ENCODE data around the gene TNFRSF1A. TPM values are rescaled to one million over a fixed set of nuclear protein-coding genes. Genes with fewer than 3 reads are reported as not detected.
A peak's percentile ranks its signal among the peaks of the same experiment; 100 is the strongest.

Gene TNFRSF1A
- polyA plus RNA-seq, 1 donor (not counting 4 experiments of a cell fraction or from before 2014, with no cell fraction given) = 101 TPM

- H3K9ac ChIP-seq (ENCODE audit: control insufficient read depth, extremely low read depth, insufficient read depth, low read length) = no peak overlapping the region
- H3K4me1 ChIP-seq (ENCODE audit: control insufficient read depth, extremely low read depth, insufficient read depth, low read length) = peaks cover 33% of the 10 kb centered on the region
- dilution Hi-C loops (cut with MboI; ENCODE audit: extremely low pct_ligation_motif_present, low sequenced_read_pairs) = no loop called here
- no peak for FAIRE-seq
- H2AFZ ChIP-seq (ENCODE audit: control insufficient read depth, low read length) = no peak overlapping the region
- no peak for TF ChIP-seq EZH2 (IDR thresholded peaks at IDR 0.05; ENCODE audit: low read length)
- TF ChIP-seq, protein P1, sequence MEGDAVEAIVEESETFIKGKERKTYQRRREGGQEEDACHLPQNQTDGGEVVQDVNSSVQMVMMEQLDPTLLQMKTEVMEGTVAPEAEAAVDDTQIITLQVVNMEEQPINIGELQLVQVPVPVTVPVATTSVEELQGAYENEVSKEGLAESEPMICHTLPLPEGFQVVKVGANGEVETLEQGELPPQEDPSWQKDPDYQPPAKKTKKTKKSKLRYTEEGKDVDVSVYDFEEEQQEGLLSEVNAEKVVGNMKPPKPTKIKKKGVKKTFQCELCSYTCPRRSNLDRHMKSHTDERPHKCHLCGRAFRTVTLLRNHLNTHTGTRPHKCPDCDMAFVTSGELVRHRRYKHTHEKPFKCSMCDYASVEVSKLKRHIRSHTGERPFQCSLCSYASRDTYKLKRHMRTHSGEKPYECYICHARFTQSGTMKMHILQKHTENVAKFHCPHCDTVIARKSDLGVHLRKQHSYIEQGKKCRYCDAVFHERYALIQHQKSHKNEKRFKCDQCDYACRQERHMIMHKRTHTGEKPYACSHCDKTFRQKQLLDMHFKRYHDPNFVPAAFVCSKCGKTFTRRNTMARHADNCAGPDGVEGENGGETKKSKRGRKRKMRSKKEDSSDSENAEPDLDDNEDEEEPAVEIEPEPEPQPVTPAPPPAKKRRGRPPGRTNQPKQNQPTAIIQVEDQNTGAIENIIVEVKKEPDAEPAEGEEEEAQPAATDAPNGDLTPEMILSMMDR (optimal IDR thresholded peaks at IDR 0.05 in 1 of 3, IDR thresholded peaks at IDR 0.05 in 1 of 3, conservative IDR thresholded peaks at IDR 0.05 in 1 of 3; ENCODE audit: extremely low read depth in 1 of 3, insufficient read depth in 2 of 3, low read length in 3 of 3) = no peak
- H3K4me3 ChIP-seq (ENCODE audit: control insufficient read depth in 2 of 3, extremely low read depth in 1 of 3, insufficient read depth in 2 of 3, low read depth in 1 of 3, low read length in 3 of 3) = no peak overlapping the region
- H3K4me2 ChIP-seq (ENCODE audit: control insufficient read depth, extremely low read depth, insufficient read depth, low read depth, low read length) = no peak overlapping the region
- no peaks in the 10 kb centered on the region for H4K20me1 ChIP-seq (ENCODE audit: control insufficient read depth, extremely low read depth, insufficient read depth, low read length)
- no peaks in the 10 kb centered on the region for H3K79me2 ChIP-seq (ENCODE audit: control insufficient read depth, insufficient read depth, low read length)
- no peaks in the 10 kb centered on the region for H3K27me3 ChIP-seq (ENCODE audit: control insufficient read depth, extremely low read depth, insufficient read depth, low read length)
- H3K27ac ChIP-seq (ENCODE audit: control insufficient read depth, insufficient read depth, low read length) = peak overlapping the region; percentile 81
- DNase-seq (ENCODE audit: low read depth, low spot score) = peak; percentile 81
- H3K9me3 ChIP-seq (ENCODE audit: control insufficient read depth, low read depth, low read length) = no peaks in the 10 kb centered on the region
- H3K9me1 ChIP-seq (ENCODE audit: control insufficient read depth, extremely low read depth, insufficient read depth, low read length) = no peaks in the 10 kb centered on the region
- H3K36me3 ChIP-seq (ENCODE audit: control insufficient read depth in 2 of 2, extremely low read depth in 1 of 2, insufficient read depth in 2 of 2, low read length in 2 of 2) = no peaks in the 10 kb centered on the region
These were observed 53.6 kb downstream of the TNFRSF1A start for GRCh38 chr12:6288235-6288634.

GRCh38 chr12:6285532-6286306 is 56.2 kb downstream of the TNFRSF1A start:
- Histone ChIP-seq H3K4me1 (ENCODE audit: control insufficient read depth, extremely low read depth, insufficient read depth, low read length) (peaks cover 35% of the 10 kb centered on the region), H3K9me1 (ENCODE audit: control insufficient read depth, extremely low read depth, insufficient read depth, low read length) (no peaks in the 10 kb centered on the region), H4K20me1 (ENCODE audit: control insufficient read depth, extremely low read depth, insufficient read depth, low read length) (no peaks in the 10 kb centered on the region), H3K27ac (ENCODE audit: control insufficient read depth, insufficient read depth, low read length) (peak overlapping the region; percentile 81), H3K4me2 (ENCODE audit: control insufficient read depth, extremely low read depth, insufficient read depth, low read depth, low read length) (peak overlapping the region; percentile 31), H3K9me3 (ENCODE audit: control insufficient read depth, low read depth, low read length) (no peaks in the 10 kb centered on the region), H2AFZ (ENCODE audit: control insufficient read depth, low read length) (no peak overlapping the region), H3K4me3 (ENCODE audit: control insufficient read depth in 2 of 3, extremely low read depth in 1 of 3, insufficient read depth in 2 of 3, low read depth in 1 of 3, low read length in 3 of 3) (no peak overlapping the region), H3K27me3 (ENCODE audit: control insufficient read depth, extremely low read depth, insufficient read depth, low read length) (no peaks in the 10 kb centered on the region), H3K36me3 (ENCODE audit: control insufficient read depth in 2 of 2, extremely low read depth in 1 of 2, insufficient read depth in 2 of 2, low read length in 2 of 2) (no peaks in the 10 kb centered on the region), H3K9ac (ENCODE audit: control insufficient read depth, extremely low read depth, insufficient read depth, low read length) (peak overlapping the region; percentile 2), H3K79me2 (ENCODE audit: control insufficient read depth, insufficient read depth, low read length) (no peaks in the 10 kb centered on the region)
- DNase-seq (ENCODE audit: low read depth, low spot score) = no peak
- FAIRE-seq = no peak
- dilution Hi-C loops (cut with MboI; ENCODE audit: extremely low pct_ligation_motif_present, low sequenced_read_pairs) = no loop called here
- TF ChIP-seq, protein P1 (optimal IDR thresholded peaks at IDR 0.05 in 1 of 3, IDR thresholded peaks at IDR 0.05 in 1 of 3, conservative IDR thresholded peaks at IDR 0.05 in 1 of 3; ENCODE audit: extremely low read depth in 1 of 3, insufficient read depth in 2 of 3, low read length in 3 of 3) = no peak
- TF ChIP-seq EZH2 (IDR thresholded peaks at IDR 0.05; ENCODE audit: low read length) = no peak

All from keratinocyte (primary cell).